IMR-90 (cell line): Measurements from ENCODE around the gene COL3A1.

Source experiments
- CHD1 ChIP-seq: IDR thresholded peaks from 2 replicates; pipeline ENCODE4 v1.6.1; 2012; ENCODE audit warnings: low read depth, low read length, improper control_type of control experiment
- MAZ ChIP-seq: IDR thresholded peaks from 2 replicates; pipeline ENCODE4 v1.6.1; 2012; ENCODE audit warnings: low read depth, mild to moderate bottlenecking, low read length, improper control_type of control experiment, moderate library complexity, borderline replicate concordance
- RFX5 ChIP-seq: IDR thresholded peaks from 2 replicates; pipeline ENCODE4 v1.8.0; 2012; ENCODE audit warnings: low read depth, mild to moderate bottlenecking, low read length, moderate library complexity
- TF ChIP-seq, protein P1 (sequence below): conservative IDR thresholded peaks from 2 replicates; pipeline ENCODE4 v1.5.1; 2012; ENCODE audit warnings: mild to moderate bottlenecking, low read depth, low read length, improper control_type of control experiment

DNA sequence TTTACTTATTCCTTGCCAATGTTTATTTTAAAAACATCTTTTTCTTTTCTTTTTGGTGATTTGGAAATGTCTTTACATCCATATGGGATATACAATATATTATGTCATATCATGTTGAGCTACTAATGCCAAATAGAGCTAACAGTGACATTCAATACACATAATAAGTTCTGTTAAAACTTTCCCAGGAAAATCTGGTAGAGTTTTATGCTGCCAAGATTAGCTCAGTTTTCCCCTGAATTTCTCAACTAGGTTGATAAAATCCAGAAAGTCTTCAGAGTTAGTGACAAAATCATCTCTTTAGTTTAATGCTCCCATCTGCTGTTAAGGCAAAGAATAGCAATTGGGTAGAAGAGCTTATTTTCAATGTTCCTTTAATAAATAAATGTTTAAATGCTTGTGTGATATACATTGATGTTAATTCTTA is 9.9 kb downstream of the COL3A1 start:
- TF ChIP-seq, protein P1, sequence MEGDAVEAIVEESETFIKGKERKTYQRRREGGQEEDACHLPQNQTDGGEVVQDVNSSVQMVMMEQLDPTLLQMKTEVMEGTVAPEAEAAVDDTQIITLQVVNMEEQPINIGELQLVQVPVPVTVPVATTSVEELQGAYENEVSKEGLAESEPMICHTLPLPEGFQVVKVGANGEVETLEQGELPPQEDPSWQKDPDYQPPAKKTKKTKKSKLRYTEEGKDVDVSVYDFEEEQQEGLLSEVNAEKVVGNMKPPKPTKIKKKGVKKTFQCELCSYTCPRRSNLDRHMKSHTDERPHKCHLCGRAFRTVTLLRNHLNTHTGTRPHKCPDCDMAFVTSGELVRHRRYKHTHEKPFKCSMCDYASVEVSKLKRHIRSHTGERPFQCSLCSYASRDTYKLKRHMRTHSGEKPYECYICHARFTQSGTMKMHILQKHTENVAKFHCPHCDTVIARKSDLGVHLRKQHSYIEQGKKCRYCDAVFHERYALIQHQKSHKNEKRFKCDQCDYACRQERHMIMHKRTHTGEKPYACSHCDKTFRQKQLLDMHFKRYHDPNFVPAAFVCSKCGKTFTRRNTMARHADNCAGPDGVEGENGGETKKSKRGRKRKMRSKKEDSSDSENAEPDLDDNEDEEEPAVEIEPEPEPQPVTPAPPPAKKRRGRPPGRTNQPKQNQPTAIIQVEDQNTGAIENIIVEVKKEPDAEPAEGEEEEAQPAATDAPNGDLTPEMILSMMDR = peak; percentile 53
- TF ChIP-seq MAZ (no peak), RFX5 (no peak), CHD1 (no peak)
